Keratinocyte (primary cell): ENCODE data around the gene ABR. TPM values are rescaled to one million over a fixed set of nuclear protein-coding genes. Genes with fewer than 3 reads are reported as not detected.
"Not testable (repeated sequence)": the region's sequence is repeated elsewhere in the genome, so short reads cannot be mapped to it uniquely, and the experiment has no call there.

Experiments used
- DNase-seq: peaks from one replicate; pipeline ENCODE4 v3.0.0-alpha.2; 2011; ENCODE audit warnings: low read depth, missing footprints, low spot score
- FAIRE-seq: peaks from 2 replicates; lab custom pipeline; 2011; peaks lifted over from hg19 to GRCh38; lab: Jason Lieb, UNC
- H2AFZ ChIP-seq: 2 replicates; pipeline ENCODE4 v1.6.0; 2012; ENCODE audit warnings: low read length, control low read depth, inconsistent platforms; ENCODE audit not compliant: control insufficient read depth
- H3K27ac ChIP-seq: 2 replicates; pipeline ENCODE4 v1.5.1; 2011; ENCODE audit warnings: low read length; ENCODE audit not compliant: control insufficient read depth, insufficient read depth
- H3K27me3 ChIP-seq: 3 replicates; pipeline ENCODE4 v1.6.0; 2011; ENCODE audit warnings: low read length; ENCODE audit not compliant: control insufficient read depth, insufficient read depth; ENCODE audit errors: extremely low read depth
- H3K36me3 ChIP-seq, 2 experiments: 2 replicates in 1 of 2; 3 replicates in 1 of 2; pipeline ENCODE4 v1.5.1; 2011; ENCODE audit warnings: low read length in 2 of 2, mild to moderate bottlenecking in 1 of 2; ENCODE audit not compliant: control insufficient read depth in 2 of 2, insufficient read depth in 2 of 2; ENCODE audit errors: extremely low read depth in 1 of 2
- H3K4me1 ChIP-seq: 3 replicates; pipeline ENCODE4 v1.5.1; 2011; ENCODE audit warnings: low read length; ENCODE audit not compliant: control insufficient read depth, insufficient read depth; ENCODE audit errors: extremely low read depth
- H3K4me2 ChIP-seq: 3 replicates; pipeline ENCODE4 v1.6.0; 2011; ENCODE audit warnings: low read depth, low read length; ENCODE audit not compliant: control insufficient read depth, insufficient read depth; ENCODE audit errors: extremely low read depth
- H3K4me3 ChIP-seq, 3 experiments: fragments of 200-600 bp in 1 of 3; sonication (generic) in 1 of 3; 2 replicates in 2 of 3; 3 replicates in 1 of 3; pipeline ENCODE4 v1.5.1; 2011 to 2016; ENCODE audit warnings: low read length in 3 of 3, mild to moderate bottlenecking in 3 of 3, control low read depth in 2 of 3, inconsistent platforms in 1 of 3, low read depth in 1 of 3, mixed read lengths in 1 of 3, mixed run types in 1 of 3, moderate library complexity in 1 of 3; ENCODE audit not compliant: control insufficient read depth in 2 of 3, insufficient read depth in 2 of 3; ENCODE audit errors: extremely low read depth in 1 of 3
- H3K79me2 ChIP-seq: 2 replicates; pipeline ENCODE4 v1.6.0; 2012; ENCODE audit warnings: low read length; ENCODE audit not compliant: control insufficient read depth, insufficient read depth
- H3K9ac ChIP-seq: 3 replicates; pipeline ENCODE4 v1.6.0; 2011; ENCODE audit warnings: low read length; ENCODE audit not compliant: control insufficient read depth, insufficient read depth; ENCODE audit errors: extremely low read depth
- H3K9me1 ChIP-seq: 3 replicates; pipeline ENCODE4 v1.6.0; 2011; ENCODE audit warnings: low read length; ENCODE audit not compliant: control insufficient read depth, insufficient read depth; ENCODE audit errors: extremely low read depth
- H3K9me3 ChIP-seq: 2 replicates; pipeline ENCODE4 v1.5.1; 2012; ENCODE audit warnings: low read depth, low read length; ENCODE audit not compliant: control insufficient read depth
- H4K20me1 ChIP-seq: 3 replicates; pipeline ENCODE4 v1.6.0; 2011; ENCODE audit warnings: low read length; ENCODE audit not compliant: control insufficient read depth, insufficient read depth; ENCODE audit errors: extremely low read depth
- CTCF ChIP-seq, 3 experiments: IDR thresholded peaks in 1 of 3; conservative IDR thresholded peaks in 1 of 3; optimal IDR thresholded peaks in 1 of 3; 2 replicates in 2 of 3; 3 replicates in 1 of 3; pipeline versions ENCODE3 to v1.5.1; 2011; ENCODE audit warnings: low read length in 3 of 3, mild to moderate bottlenecking in 3 of 3, moderate library complexity in 2 of 3, control low read depth in 1 of 3, inconsistent platforms in 1 of 3; ENCODE audit not compliant: insufficient read depth in 2 of 3; ENCODE audit errors: extremely low read depth in 1 of 3
- EZH2 ChIP-seq: IDR thresholded peaks from one replicate; pipeline ENCODE4 v1.6.1; 2012; ENCODE audit warnings: inconsistent platforms, mild to moderate bottlenecking, low read length, moderate library complexity
- dilution Hi-C: fragments of 300-500 bp; cut with MboI; formaldehyde crosslinking; loops from one replicate; pipeline ENCODE4 v1.7.0; 2020; ENCODE audit warnings: low sequenced_read_pairs; ENCODE audit not compliant: extremely low pct_ligation_motif_present
- polyA plus RNA-seq, 5 experiments: library from polyadenylated mRNA; depleted of rRNA in 3 of 5; stranded (reverse) in 3 of 5; stranded (forward) in 1 of 5; unstranded in 1 of 5; fragments of >200 nt; gene quantifications; 1 replicate in 1 of 5; 2 replicates in 3 of 5; 3 replicates in 1 of 5; pipeline versions ENCODE4 v1.2.1 to v1.2.3, GENCODE V29; 2011 to 2012; ENCODE audit warnings: missing spikeins in 2 of 5, low read depth in 1 of 5, low replicate concordance in 1 of 5

The ABR gene
- polyA plus RNA-seq, 1 donor (not counting 4 experiments of a cell fraction or from before 2014, with no cell fraction given): 17.3 TPM

DNA sequence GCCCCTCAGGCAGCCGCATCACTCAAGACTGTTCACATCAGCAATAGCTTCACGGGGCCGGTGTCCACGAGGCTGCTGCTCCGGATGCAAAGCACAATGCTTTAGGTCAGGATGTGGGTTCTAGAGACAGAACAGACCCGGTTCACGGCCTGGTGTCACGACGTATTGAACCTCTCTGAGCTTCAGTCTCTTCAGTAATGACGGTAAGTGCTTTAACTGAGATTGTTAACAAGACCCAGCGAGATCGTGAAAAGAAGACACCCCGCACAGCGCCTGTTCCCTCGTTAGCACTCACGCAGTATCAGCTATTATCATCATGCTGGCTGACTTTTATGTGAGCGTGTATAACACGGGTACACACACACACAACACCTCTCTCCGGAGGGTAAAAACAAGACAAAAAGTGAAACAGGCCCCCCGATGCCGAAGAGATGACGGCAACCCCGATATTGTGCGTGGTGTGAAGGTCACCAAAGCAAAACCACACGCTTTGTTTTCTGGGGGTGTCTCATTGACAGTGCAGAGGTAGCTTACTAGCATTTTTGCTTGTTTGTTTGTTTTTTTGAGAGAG lies 21.4 kb upstream of the ABR start:
- H3K79me2 ChIP-seq: no peaks in the 10 kb centered on the region
- H3K27me3 ChIP-seq: peaks cover 11% of the 10 kb centered on the region
- no peaks in the 10 kb centered on the region for H3K4me1 ChIP-seq
- H2AFZ ChIP-seq: no peak overlapping the region
- H3K4me3 ChIP-seq: no peak overlapping the region
- FAIRE-seq (no peak), DNase-seq (no peak)
- H3K9me3 ChIP-seq: no peaks in the 10 kb centered on the region
- H3K4me2 ChIP-seq: no peak overlapping the region
- H3K9me1 ChIP-seq: no peaks in the 10 kb centered on the region
- H4K20me1 ChIP-seq: no peaks in the 10 kb centered on the region
- dilution Hi-C loops: no loop called here
- no peaks in the 10 kb centered on the region for H3K36me3 ChIP-seq
- no peak overlapping the region for H3K9ac ChIP-seq
- TF ChIP-seq EZH2 (no peak), CTCF (optimal IDR thresholded peaks at IDR 0.05 in 1 of 3, IDR thresholded peaks at IDR 0.05 in 1 of 3, conservative IDR thresholded peaks at IDR 0.05 in 1 of 3; ENCODE audit: extremely low read depth in 1 of 3, insufficient read depth in 2 of 3, low read length in 3 of 3) (no peak)
- H3K27ac ChIP-seq: no peak overlapping the region

- H4K20me1 ChIP-seq, H3K27ac ChIP-seq, H3K4me3 ChIP-seq, H3K9me3 ChIP-seq, H3K79me2 ChIP-seq, H3K4me1 ChIP-seq, dilution Hi-C loops, H3K4me2 ChIP-seq, DNase-seq, FAIRE-seq, H3K36me3 ChIP-seq, H3K9me1 ChIP-seq, H3K9ac ChIP-seq, H2AFZ ChIP-seq: not testable (repeated sequence)
- H3K27me3 ChIP-seq: peaks cover 11% of the 10 kb centered on the region
Observed at GRCh38 chr17:1199271-1199743, 19.5 kb upstream of the ABR start.
